ENCODE measurements around the gene CTDNEP1.

The CTDNEP1 gene

DNA sequence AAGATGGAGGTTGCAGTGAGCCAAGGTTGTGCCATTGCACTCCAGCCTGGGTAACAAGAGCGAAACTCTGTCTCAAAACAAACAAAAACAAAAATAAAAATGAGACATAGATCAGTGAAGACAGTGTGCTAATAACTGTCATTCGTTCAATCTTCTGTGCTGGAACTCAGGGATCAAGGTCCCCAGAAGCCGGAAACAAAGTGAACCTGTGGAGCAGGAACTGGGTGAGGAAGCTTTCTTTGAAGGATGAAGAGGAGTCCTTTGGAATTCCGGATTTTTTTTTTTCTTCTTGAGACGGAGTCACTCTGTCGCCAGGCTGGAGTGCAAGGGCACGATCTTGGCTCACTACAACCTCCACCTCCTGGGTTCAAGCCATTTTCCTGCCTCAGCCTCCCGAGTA lies 27.9 kb upstream of the CTDNEP1 start:
- Histone ChIP-seq H3K4me1 (ENCODE audit: control insufficient read depth, insufficient read depth, low read length, poor library complexity, severe bottlenecking) (peaks cover 22% of the 10 kb centered on the region), H3K9me3 (ENCODE audit: control insufficient read depth, low read length) (no peaks in the 10 kb centered on the region), H3K27me3 (replicated peaks; ENCODE audit: control insufficient read depth, insufficient read depth, low read length, poor library complexity, severe bottlenecking) (peaks cover 12% of the 10 kb centered on the region), H3K27ac (ENCODE audit: insufficient read depth, low read length, poor library complexity, severe bottlenecking) (no peak overlapping the region), H3K4me3 (ENCODE audit: insufficient read depth, low read depth, low read length, poor library complexity, severe bottlenecking) (no peak overlapping the region), H3K36me3 (ENCODE audit: control insufficient read depth, insufficient read depth, low read length) (no peaks in the 10 kb centered on the region)
- no peak for DNase-seq

DNA sequence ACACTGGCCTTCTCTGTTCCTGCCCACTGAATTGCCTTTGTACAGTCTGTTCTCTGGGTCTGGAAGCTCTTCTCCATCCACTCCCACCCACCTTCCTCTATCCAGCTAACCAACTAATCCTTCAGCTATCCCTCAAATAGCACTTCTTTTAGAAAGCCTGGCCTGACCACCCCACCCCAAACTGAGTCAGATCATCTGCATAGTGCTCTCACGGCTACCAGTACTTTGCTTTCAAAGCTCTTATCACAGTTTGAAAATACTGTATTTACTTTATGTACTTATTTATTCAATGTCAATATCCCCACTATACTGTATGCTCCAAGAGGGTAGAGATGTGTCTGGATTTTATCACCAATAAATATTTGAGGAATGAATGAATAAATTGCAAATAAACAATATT lies 15.2 kb upstream of the CTDNEP1 start:
- Histone ChIP-seq H3K27ac (ENCODE audit: insufficient read depth, low read length, poor library complexity, severe bottlenecking) (no peak overlapping the region), H3K4me1 (ENCODE audit: control insufficient read depth, insufficient read depth, low read length, poor library complexity, severe bottlenecking) (peaks cover 19% of the 10 kb centered on the region), H3K9me3 (ENCODE audit: control insufficient read depth, low read length) (no peaks in the 10 kb centered on the region), H3K36me3 (ENCODE audit: control insufficient read depth, insufficient read depth, low read length) (no peaks in the 10 kb centered on the region), H3K27me3 (replicated peaks; ENCODE audit: control insufficient read depth, insufficient read depth, low read length, poor library complexity, severe bottlenecking) (no peaks in the 10 kb centered on the region), H3K4me3 (ENCODE audit: insufficient read depth, low read depth, low read length, poor library complexity, severe bottlenecking) (no peak overlapping the region)
- no peak for DNase-seq

DNA sequence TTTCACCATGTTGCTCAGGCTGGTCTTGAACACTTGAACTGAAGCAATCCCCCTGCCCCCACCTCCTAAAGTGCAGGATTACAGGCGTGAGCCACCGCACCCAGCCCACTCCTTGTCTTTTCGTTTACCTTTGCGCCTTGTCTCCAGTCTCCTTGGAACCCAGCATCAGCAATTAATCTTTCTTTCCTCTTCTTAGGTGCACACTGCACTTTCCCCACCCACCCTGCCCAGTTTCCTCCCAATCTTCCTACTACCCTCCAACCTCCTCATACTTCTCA lies 12.2 kb upstream of the CTDNEP1 start:
- no peak overlapping the region for H3K4me3 ChIP-seq (ENCODE audit: insufficient read depth, low read depth, low read length, poor library complexity, severe bottlenecking)
- no peaks in the 10 kb centered on the region for H3K27me3 ChIP-seq (replicated peaks; ENCODE audit: control insufficient read depth, insufficient read depth, low read length, poor library complexity, severe bottlenecking)
- peaks cover 30% of the 10 kb centered on the region for H3K4me1 ChIP-seq (ENCODE audit: control insufficient read depth, insufficient read depth, low read length, poor library complexity, severe bottlenecking)

DNA sequence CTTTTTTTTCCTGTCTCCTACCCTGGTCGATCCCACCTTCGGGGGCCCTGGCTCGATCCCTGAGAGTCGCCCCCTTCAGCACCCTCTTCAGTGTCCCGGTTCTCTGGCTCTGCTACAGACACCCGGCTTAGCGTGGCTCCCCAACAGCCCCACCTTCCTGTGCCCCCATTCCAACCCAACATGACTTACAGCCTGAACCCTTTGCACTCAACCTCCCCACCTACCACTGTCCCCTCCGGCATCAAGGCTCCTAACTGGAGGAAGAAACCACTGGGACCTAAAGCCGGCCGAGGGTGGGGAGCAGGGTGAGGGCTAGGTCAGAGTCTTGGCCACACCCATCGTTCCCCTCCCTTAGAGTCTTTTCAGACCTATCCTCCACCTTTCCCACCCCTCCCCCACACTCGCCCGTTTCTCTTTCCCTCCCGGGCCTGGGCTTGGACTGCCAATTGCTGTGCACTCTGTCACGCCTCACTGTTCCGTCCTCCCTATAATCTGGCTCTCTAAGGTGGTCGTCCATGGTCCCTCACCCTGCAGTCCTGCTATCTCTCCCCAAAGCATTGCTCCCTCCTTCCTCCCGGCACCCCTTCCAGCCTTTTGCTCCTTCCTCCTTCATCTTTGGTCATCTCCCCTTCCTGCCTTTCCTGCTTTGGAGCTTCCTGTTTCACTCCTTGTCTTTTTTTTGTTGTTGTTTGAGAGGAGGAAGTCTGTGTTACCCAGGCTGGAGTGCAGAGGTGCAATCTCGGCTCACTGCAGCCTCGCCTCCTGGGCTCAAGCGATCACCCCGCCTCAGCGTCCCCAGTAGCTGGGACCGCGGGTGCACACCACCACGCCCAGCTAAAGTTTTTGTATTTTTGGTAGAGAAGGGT lies 11.6 kb upstream of the CTDNEP1 start:
- Histone ChIP-seq H3K36me3 (ENCODE audit: control insufficient read depth, insufficient read depth, low read length) (peaks cover 9% of the 10 kb centered on the region), H3K4me3 (ENCODE audit: insufficient read depth, low read depth, low read length, poor library complexity, severe bottlenecking) (peak overlapping the region; percentile 62), H3K27ac (ENCODE audit: insufficient read depth, low read length, poor library complexity, severe bottlenecking) (no peak overlapping the region), H3K4me1 (ENCODE audit: control insufficient read depth, insufficient read depth, low read length, poor library complexity, severe bottlenecking) (peaks cover 30% of the 10 kb centered on the region), H3K9me3 (ENCODE audit: control insufficient read depth, low read length) (no peaks in the 10 kb centered on the region), H3K27me3 (replicated peaks; ENCODE audit: control insufficient read depth, insufficient read depth, low read length, poor library complexity, severe bottlenecking) (no peaks in the 10 kb centered on the region)
- DNase-seq: no peak

More for the DNA sequence above, 12.2 kb upstream of the CTDNEP1 start:
- DNase-seq: no peak
- H3K27ac ChIP-seq (ENCODE audit: insufficient read depth, low read length, poor library complexity, severe bottlenecking): no peak overlapping the region
- no peaks in the 10 kb centered on the region for H3K9me3 ChIP-seq (ENCODE audit: control insufficient read depth, low read length)
- peaks cover 5% of the 10 kb centered on the region for H3K36me3 ChIP-seq (ENCODE audit: control insufficient read depth, insufficient read depth, low read length)

DNA sequence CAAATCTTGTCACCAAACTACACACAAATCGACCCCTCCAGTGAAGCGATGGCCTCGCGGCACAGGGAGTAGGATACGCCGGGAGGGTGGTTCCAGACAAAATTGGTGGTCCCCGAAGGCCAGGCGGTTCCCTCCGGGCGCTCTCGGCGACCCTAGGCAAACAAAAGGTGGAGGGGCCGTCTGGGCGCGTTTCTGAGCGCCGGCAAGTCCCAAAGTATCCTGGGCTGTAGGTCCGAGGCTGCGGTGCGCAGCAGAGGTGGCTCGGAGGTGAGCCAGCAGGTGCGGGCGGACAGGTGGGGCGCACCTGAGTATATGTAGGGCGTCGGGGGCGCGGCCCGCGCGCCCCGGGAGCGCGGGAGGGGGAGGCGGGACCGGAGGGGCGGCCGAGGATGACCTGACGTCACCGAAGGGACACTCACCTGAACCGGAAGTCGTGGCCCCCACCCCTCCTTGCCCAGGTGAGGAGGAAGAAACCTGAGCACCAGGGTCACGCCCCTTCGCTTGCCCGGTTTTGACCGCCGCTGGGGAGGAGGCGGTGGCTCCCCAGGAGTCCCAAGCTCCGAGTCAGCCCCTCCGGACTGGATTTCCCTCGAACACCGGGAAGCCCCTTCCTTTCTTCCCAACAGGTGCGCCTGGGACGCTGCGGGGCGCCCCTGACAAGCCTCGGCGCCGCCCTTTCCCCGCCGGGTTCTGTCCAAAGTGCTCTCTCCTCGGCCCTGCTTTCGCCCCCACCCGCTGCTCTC lies 10.8 kb upstream of the CTDNEP1 start, which contains the start of gene CLDN7:
CLDN7 (minus strand) TSS at position 287 of the 743 bp plus-strand sequence. CDS start 435 bp downstream, outside the sequence.
- H3K36me3 ChIP-seq (ENCODE audit: control insufficient read depth, insufficient read depth, low read length): peaks cover 9% of the 10 kb centered on the region
- peak within 1 kb of the TSS; percentile 62 for H3K4me3 ChIP-seq (ENCODE audit: insufficient read depth, low read depth, low read length, poor library complexity, severe bottlenecking)
- H3K4me1 ChIP-seq (ENCODE audit: control insufficient read depth, insufficient read depth, low read length, poor library complexity, severe bottlenecking): peaks cover 30% of the 10 kb centered on the region
- H3K27ac ChIP-seq (ENCODE audit: insufficient read depth, low read length, poor library complexity, severe bottlenecking): peak within 1 kb of the TSS; percentile 57
- H3K27me3 ChIP-seq (replicated peaks; ENCODE audit: control insufficient read depth, insufficient read depth, low read length, poor library complexity, severe bottlenecking): no peaks in the 10 kb centered on the region
- DNase-seq: no peak
- H3K9me3 ChIP-seq (ENCODE audit: control insufficient read depth, low read length): no peaks in the 10 kb centered on the region

DNA sequence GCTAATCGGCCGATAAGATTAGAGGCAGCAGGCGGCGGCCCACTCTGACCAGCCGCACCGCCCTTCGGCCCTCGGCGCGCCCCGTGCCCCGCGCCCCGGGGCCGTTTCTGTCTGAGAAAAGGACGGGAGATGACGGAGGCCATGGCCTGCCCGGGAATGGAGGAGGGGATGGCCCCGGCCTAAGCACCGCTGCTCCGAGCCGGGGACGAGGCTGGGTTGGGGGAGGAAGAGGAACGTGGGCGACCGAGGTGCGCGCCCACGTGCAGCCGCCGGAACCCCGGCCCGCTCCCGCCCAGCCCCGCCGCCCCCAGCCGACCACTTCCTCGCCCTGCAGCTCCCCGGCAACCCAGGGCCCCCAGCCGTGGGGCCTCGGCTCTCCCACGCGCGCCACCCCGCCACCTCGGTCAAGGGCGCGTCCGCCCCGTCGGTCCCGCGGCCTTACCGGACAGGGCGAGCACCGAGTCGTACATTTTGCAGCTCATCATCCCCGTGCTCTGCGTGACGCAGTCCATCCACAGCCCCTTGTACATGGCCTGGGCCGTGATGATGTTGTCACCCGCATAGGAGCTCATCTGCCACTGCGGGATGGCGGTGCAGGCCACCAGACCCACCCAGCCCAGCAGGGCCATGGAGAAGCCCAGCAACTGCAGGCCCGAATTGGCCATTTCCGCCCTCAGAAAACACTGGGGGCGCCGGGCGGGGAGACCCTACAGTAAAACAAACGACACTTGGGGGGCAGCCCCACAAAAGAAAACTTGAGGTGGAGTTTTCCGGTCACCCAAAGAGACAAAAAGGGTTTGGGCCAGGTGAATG lies 10.1 kb upstream of the CTDNEP1 start:
- peak overlapping the region; percentile 62 for H3K4me3 ChIP-seq (ENCODE audit: insufficient read depth, low read depth, low read length, poor library complexity, severe bottlenecking)
- H3K27ac ChIP-seq (ENCODE audit: insufficient read depth, low read length, poor library complexity, severe bottlenecking): peak overlapping the region; percentile 57
- H3K9me3 ChIP-seq (ENCODE audit: control insufficient read depth, low read length): no peaks in the 10 kb centered on the region
- no peaks in the 10 kb centered on the region for H3K27me3 ChIP-seq (replicated peaks; ENCODE audit: control insufficient read depth, insufficient read depth, low read length, poor library complexity, severe bottlenecking)
- peaks cover 12% of the 10 kb centered on the region for H3K36me3 ChIP-seq (ENCODE audit: control insufficient read depth, insufficient read depth, low read length)
- no peak for DNase-seq
- peaks cover 30% of the 10 kb centered on the region for H3K4me1 ChIP-seq (ENCODE audit: control insufficient read depth, insufficient read depth, low read length, poor library complexity, severe bottlenecking)

DNA sequence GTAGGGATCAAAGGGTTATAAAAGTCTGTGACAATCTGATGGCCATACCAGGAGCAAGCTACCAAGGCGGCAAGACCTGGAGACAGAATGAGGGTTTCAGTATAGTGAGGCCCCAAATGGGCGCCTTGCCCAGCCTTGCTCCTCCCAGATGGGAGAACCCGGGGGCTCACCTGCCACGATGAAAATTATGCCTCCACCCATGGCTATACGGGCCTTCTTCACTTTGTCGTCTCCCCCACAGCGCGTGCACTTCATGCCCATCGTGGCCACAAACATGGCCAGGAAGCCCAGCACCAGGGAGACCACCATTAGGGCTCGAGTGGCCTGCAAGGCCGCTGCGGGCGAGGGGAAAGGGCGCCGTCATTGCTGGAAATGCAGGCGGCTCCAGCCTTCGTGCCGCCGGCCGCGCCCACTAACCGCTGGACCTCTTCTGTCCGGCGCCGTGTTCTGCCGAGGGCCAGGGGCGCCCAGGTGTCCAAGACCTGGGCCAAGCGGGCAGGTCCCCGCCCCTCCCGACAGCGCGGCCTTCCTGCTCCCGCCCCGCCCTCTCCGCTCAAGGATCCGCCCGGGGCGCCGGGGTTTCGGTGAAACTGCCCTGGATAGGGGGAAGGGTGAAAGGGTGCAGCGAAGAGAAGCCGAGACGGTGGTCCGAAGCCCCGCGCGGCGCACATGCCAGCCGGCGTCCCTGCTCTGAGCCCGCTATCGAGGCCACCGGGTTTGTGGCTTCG lies 9.3 kb upstream of the CTDNEP1 start:
- H3K36me3 ChIP-seq (ENCODE audit: control insufficient read depth, insufficient read depth, low read length): peaks cover 15% of the 10 kb centered on the region
- peak overlapping the region; percentile 57 for H3K27ac ChIP-seq (ENCODE audit: insufficient read depth, low read length, poor library complexity, severe bottlenecking)
- H3K4me1 ChIP-seq (ENCODE audit: control insufficient read depth, insufficient read depth, low read length, poor library complexity, severe bottlenecking): peaks cover 30% of the 10 kb centered on the region
- H3K27me3 ChIP-seq (replicated peaks; ENCODE audit: control insufficient read depth, insufficient read depth, low read length, poor library complexity, severe bottlenecking): no peaks in the 10 kb centered on the region
- no peaks in the 10 kb centered on the region for H3K9me3 ChIP-seq (ENCODE audit: control insufficient read depth, low read length)
- no peak for DNase-seq
- peak overlapping the region; percentile 62 for H3K4me3 ChIP-seq (ENCODE audit: insufficient read depth, low read depth, low read length, poor library complexity, severe bottlenecking)

DNA sequence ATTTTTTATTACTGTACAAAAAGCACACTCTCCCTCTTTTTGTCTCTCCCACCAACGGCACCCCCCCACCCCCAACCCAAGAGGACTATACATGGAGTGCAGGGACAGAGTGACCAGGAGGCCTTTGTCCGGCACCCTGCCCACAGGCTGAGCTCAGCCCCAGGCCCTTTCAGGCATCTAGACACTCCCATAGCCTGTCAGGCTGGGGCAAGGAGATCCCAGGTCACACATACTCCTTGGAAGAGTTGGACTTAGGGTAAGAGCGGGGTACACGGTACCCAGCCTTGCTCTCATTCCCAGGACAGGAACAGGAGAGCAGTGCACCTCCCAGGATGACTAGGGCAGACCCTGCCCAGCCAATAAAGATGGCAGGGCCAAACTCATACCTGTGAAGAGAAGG lies 8.6 kb upstream of the CTDNEP1 start:
- H3K36me3 ChIP-seq (ENCODE audit: control insufficient read depth, insufficient read depth, low read length): peaks cover 15% of the 10 kb centered on the region
- H3K27me3 ChIP-seq (replicated peaks; ENCODE audit: control insufficient read depth, insufficient read depth, low read length, poor library complexity, severe bottlenecking): no peaks in the 10 kb centered on the region
- DNase-seq: no peak
- no peak overlapping the region for H3K27ac ChIP-seq (ENCODE audit: insufficient read depth, low read length, poor library complexity, severe bottlenecking)
- H3K4me3 ChIP-seq (ENCODE audit: insufficient read depth, low read depth, low read length, poor library complexity, severe bottlenecking): no peak overlapping the region
- peaks cover 30% of the 10 kb centered on the region for H3K4me1 ChIP-seq (ENCODE audit: control insufficient read depth, insufficient read depth, low read length, poor library complexity, severe bottlenecking)
- H3K9me3 ChIP-seq (ENCODE audit: control insufficient read depth, low read length): no peaks in the 10 kb centered on the region

DNA sequence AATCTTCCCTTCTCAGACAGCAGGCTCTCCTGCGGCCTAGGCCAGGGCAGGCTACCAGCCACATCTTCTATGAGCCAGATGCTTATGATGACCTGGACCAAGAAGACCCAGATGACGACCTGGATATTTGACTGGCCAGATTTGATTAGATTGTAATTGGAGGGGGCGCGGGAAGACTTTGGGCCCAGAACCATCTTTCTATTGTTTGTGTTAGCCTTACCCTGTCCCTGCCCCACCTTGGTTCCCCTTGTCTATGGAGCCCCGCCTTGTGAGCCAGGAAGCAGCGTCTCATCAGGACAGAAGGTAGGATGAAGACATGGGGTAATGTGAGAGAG lies 8.0 kb upstream of the CTDNEP1 start:
- Histone ChIP-seq H3K27ac (ENCODE audit: insufficient read depth, low read length, poor library complexity, severe bottlenecking) (no peak overlapping the region), H3K27me3 (replicated peaks; ENCODE audit: control insufficient read depth, insufficient read depth, low read length, poor library complexity, severe bottlenecking) (no peaks in the 10 kb centered on the region), H3K4me1 (ENCODE audit: control insufficient read depth, insufficient read depth, low read length, poor library complexity, severe bottlenecking) (peaks cover 30% of the 10 kb centered on the region), H3K9me3 (ENCODE audit: control insufficient read depth, low read length) (no peaks in the 10 kb centered on the region), H3K4me3 (ENCODE audit: insufficient read depth, low read depth, low read length, poor library complexity, severe bottlenecking) (no peak overlapping the region), H3K36me3 (ENCODE audit: control insufficient read depth, insufficient read depth, low read length) (peaks cover 20% of the 10 kb centered on the region)
- no peak for DNase-seq

Measured in effector memory CD4-positive, alpha-beta T cell (primary cell).